ENCODE results near the gene EEFSEC.

Gene EEFSEC

GRCh38 chr3:128275316-128276145 lies 122.2 kb downstream of the EEFSEC start:
- no peak for DNase-seq

- no peak for DNase-seq
Measured at GRCh38 chr3:128276146-128276435, 122.8 kb downstream of the EEFSEC start.

- no peak for DNase-seq
Measured at GRCh38 chr3:128276577-128277183, 123.4 kb downstream of the EEFSEC start.

GRCh38 chr3:128277378-128278069 lies 124.2 kb downstream of the EEFSEC start:
- no peak for DNase-seq

GRCh38 chr3:128278130-128278529 lies 124.8 kb downstream of the EEFSEC start:
- no peak for DNase-seq

- no peak for DNase-seq
Measured at GRCh38 chr3:128278761-128279600, 125.7 kb downstream of the EEFSEC start.

GRCh38 chr3:128279601-128279880 lies 126.3 kb downstream of the EEFSEC start:
- DNase-seq: no peak

GRCh38 chr3:128280481-128281052 lies 127.3 kb downstream of the EEFSEC start:
- no peak for DNase-seq

- DNase-seq: no peak
Measured at GRCh38 chr3:128281056-128281455, 127.8 kb downstream of the EEFSEC start.

GRCh38 chr3:128281461-128282367 lies 128.4 kb downstream of the EEFSEC start:
- no peak for DNase-seq

- DNase-seq: no peak
Measured at GRCh38 chr3:128282380-128283196, 129.3 kb downstream of the EEFSEC start.

- no peak for DNase-seq
Measured at GRCh38 chr3:128283421-128283820, 130.1 kb downstream of the EEFSEC start.

GRCh38 chr3:128285042-128285966 lies 132.0 kb downstream of the EEFSEC start:
- DNase-seq: no peak

GRCh38 chr3:128285967-128286321 lies 132.7 kb downstream of the EEFSEC start:
- DNase-seq: no peak

- DNase-seq: no peak
Measured at GRCh38 chr3:128286691-128287090, 133.4 kb downstream of the EEFSEC start.

GRCh38 chr3:128287216-128287615 lies 133.9 kb downstream of the EEFSEC start:
- no peak for DNase-seq

GRCh38 chr3:128289534-128289933 lies 136.3 kb downstream of the EEFSEC start:
- no peak for DNase-seq

- no peak for DNase-seq
Measured at GRCh38 chr3:128290484-128290883, 137.2 kb downstream of the EEFSEC start.

- no peak for DNase-seq
Measured at GRCh38 chr3:128293930-128294329, 140.6 kb downstream of the EEFSEC start.

- DNase-seq: no peak
Measured at GRCh38 chr3:128294999-128295468, 141.8 kb downstream of the EEFSEC start.

Measured in OCI-M1 (cell line).